HG02678 (cell line): ENCODE data around the gene RAB40A.
"Not testable (repeated sequence)": the region's sequence is repeated elsewhere in the genome, so short reads cannot be mapped to it uniquely, and the experiment has no call there.

Experiments used
- ATAC-seq: cut with Tn5 transposase; IDR thresholded peaks from one replicate; pipeline ENCODE4 v1.9.1; 2021; ENCODE audit warnings: mild to moderate bottlenecking, moderate library complexity; ENCODE audit not compliant: unreplicated experiment

The RAB40A gene

GRCh38 chrX:103524747-103525146 lies 5.5 kb upstream of the RAB40A start:
- ATAC-seq, result no peak

GRCh38 chrX:103523605-103524004 lies 4.3 kb upstream of the RAB40A start:
- no peak for ATAC-seq

GRCh38 chrX:103520386-103520785 lies 1.1 kb upstream of the RAB40A start:
- ATAC-seq, result no peak

- no peak for ATAC-seq
Measured at GRCh38 chrX:103518571-103518970, 718 bp downstream of the RAB40A start.

- ATAC-seq, result no peak
Measured at GRCh38 chrX:103517246-103517645, 2.0 kb downstream of the RAB40A start.

GRCh38 chrX:103513476-103514108 lies 5.7 kb downstream of the RAB40A start:
- no peak for ATAC-seq

- ATAC-seq, result no peak
Measured at GRCh38 chrX:103513067-103513466, 6.2 kb downstream of the RAB40A start.

- ATAC-seq, result no peak
Measured at GRCh38 chrX:103510031-103510430, 9.3 kb downstream of the RAB40A start.

- no peak for ATAC-seq
Measured at GRCh38 chrX:103503853-103504207, 15.5 kb downstream of the RAB40A start.

- ATAC-seq, result no peak
Measured at GRCh38 chrX:103503163-103503852, 16.0 kb downstream of the RAB40A start.

GRCh38 chrX:103498786-103499185 lies 20.5 kb downstream of the RAB40A start:
- ATAC-seq, result no peak

GRCh38 chrX:103495786-103496185 lies 23.5 kb downstream of the RAB40A start:
- ATAC-seq, result no peak

GRCh38 chrX:103493578-103493977 lies 25.7 kb downstream of the RAB40A start:
- not testable (repeated sequence) for ATAC-seq

- ATAC-seq, result not testable (repeated sequence)
Measured at GRCh38 chrX:103489733-103490132, 29.6 kb downstream of the RAB40A start.

- ATAC-seq, result no peak
Measured at GRCh38 chrX:103488794-103489193, 30.5 kb downstream of the RAB40A start.

- ATAC-seq, result no peak
Measured at GRCh38 chrX:103488332-103488731, 31.0 kb downstream of the RAB40A start.

GRCh38 chrX:103483720-103484119 lies 35.6 kb downstream of the RAB40A start:
- no peak for ATAC-seq

- ATAC-seq, result no peak
Measured at GRCh38 chrX:103480526-103480925, 38.8 kb downstream of the RAB40A start.

GRCh38 chrX:103477496-103477895 lies 41.8 kb downstream of the RAB40A start:
- ATAC-seq, result no peak

GRCh38 chrX:103475381-103475780 lies 43.9 kb downstream of the RAB40A start:
- no peak for ATAC-seq

GRCh38 chrX:103469977-103470376 lies 49.3 kb downstream of the RAB40A start:
- ATAC-seq, result not testable (repeated sequence)

GRCh38 chrX:103467887-103468286 lies 51.4 kb downstream of the RAB40A start:
- ATAC-seq, result no peak

GRCh38 chrX:103467156-103467555 lies 52.1 kb downstream of the RAB40A start:
- no peak for ATAC-seq
